Caki2 (cell line): ENCODE results near the gene EDNRB. TPM values are rescaled to one million over a fixed set of nuclear protein-coding genes. Genes with fewer than 3 reads are reported as not detected.
"Not testable (repeated sequence)": the region's sequence is repeated elsewhere in the genome, so short reads cannot be mapped to it uniquely, and the experiment has no call there.

Experiments used
- DNase-seq: peaks from one replicate; pipeline ENCODE4 v3.0.0-alpha.2; 2015; ENCODE audit warnings: low read depth
- in situ Hi-C: cut with HindIII; loops from 2 replicates; pipeline ENCODE4 v1.10.0; 2016; ENCODE audit warnings: low sequenced_read_pairs, low pct_unique_long_range_greater_than_20kb, mixed read lengths
- total RNA-seq: library from RNA; depleted of rRNA; stranded (reverse); fragments of >200 nt; shearing (Covaris generic); gene quantifications from 2 replicates; pipeline ENCODE4 v1.2.3, GENCODE V29; 2014; ENCODE audit warnings: low replicate concordance; rRNA removed

EDNRB gene
- total RNA-seq, 1 experiment from 2014 or later, result 3.0 TPM

DNA sequence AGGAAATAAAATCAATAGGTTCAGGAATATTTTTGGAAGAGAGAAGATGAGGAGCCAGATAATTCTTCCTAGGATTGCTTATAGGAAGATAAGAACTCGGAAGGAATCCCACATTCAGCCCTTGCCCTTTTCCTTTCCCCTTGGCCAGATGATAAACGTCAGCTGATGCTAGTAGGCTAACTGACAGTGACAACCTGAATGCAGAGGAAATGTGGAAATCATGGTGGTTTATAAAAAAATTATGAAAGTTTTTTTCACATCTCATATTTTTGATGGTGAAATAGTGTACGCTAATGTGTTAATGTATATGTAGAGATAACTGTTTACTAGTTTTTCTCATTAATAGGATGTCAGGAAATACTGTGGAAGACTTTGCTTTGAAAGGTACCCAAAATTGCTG lies 56.9 kb downstream of the EDNRB start:
- no peak for DNase-seq
- in situ Hi-C loops, result no loop called here

GRCh38 chr13:77860507-77860981 lies 58.1 kb downstream of the EDNRB start:
- in situ Hi-C loops, result no loop called here
- DNase-seq, result no peak

- in situ Hi-C loops, result no loop called here
- DNase-seq, result no peak
These were observed 59.2 kb downstream of the EDNRB start for GRCh38 chr13:77859450-77859849.

- in situ Hi-C loops, result no loop called here
- no peak for DNase-seq
These were observed 61.0 kb downstream of the EDNRB start for GRCh38 chr13:77857531-77858209.

- in situ Hi-C loops, result no loop called here
- no peak for DNase-seq
These were observed 64.9 kb downstream of the EDNRB start for GRCh38 chr13:77853703-77854102.

GRCh38 chr13:77848050-77848449 lies 70.6 kb downstream of the EDNRB start:
- DNase-seq, in situ Hi-C loops: not testable (repeated sequence)

GRCh38 chr13:77846173-77846572 lies 72.5 kb downstream of the EDNRB start:
- DNase-seq, result no peak
- in situ Hi-C loops, result no loop called here

Other genes with a start within 250 kb of the EDNRB start
- gene SLAIN1, start 221.1 kb downstream of the EDNRB start, total RNA-seq, result 1.8 and 5.3 TPM in 2 replicates